Measurements from ENCODE around the gene RRAGD. TPM values are rescaled to one million over a fixed set of nuclear protein-coding genes. Genes with fewer than 3 reads are reported as not detected.
"Not testable (repeated sequence)": the region's sequence is repeated elsewhere in the genome, so short reads cannot be mapped to it uniquely, and the experiment has no call there.

RRAGD gene
- total RNA-seq, 2 experiments from 2014 or later = 9.0 to 10.2 TPM

GRCh38 chr6:89398762-89399525 lies 13.1 kb downstream of the RRAGD start:
- Mint-ChIP-seq H3K36me3 (ENCODE audit: low read depth) (no peaks in the 10 kb centered on the region), H3K4me1 (ENCODE audit: low read depth) (no peaks in the 10 kb centered on the region), H3K9me3 (no peaks in the 10 kb centered on the region), H3K4me3 (no peak overlapping the region), H3K27ac (no peak overlapping the region), H3K27me3 (no peaks in the 10 kb centered on the region)
- Histone ChIP-seq H3K4me1 (ENCODE audit: insufficient read depth, low read length) (no peaks in the 10 kb centered on the region), H3K36me3 (ENCODE audit: insufficient read depth, low read length) (no peaks in the 10 kb centered on the region), H3K27me3 (ENCODE audit: control insufficient read depth in 1 of 2, insufficient read depth in 2 of 2, low read length in 2 of 2) (no peaks in the 10 kb centered on the region), H3K9me3 (ENCODE audit: control insufficient read depth in 1 of 2, insufficient read depth in 1 of 2, low read length in 2 of 2) (no peaks in the 10 kb centered on the region), H3K4me3 (ENCODE audit: low read length) (no peak overlapping the region), H3K27ac (ENCODE audit: low read depth in 1 of 2, low read length in 2 of 2) (no peak overlapping the region)
- ChIA-PET POLR2A (no interaction called here), CTCF (interaction anchor here (1.7 kb wide), 1 partner anchor 27 kb away, joined by 5 read pairs; no protein-coding TSS in a partner anchor)
- intact Hi-C loops (cut with DNase I, micrococcal nuclease) = no loop called here
- ATAC-seq (ENCODE audit: poor library complexity) (no peak), DNase-seq (no peak)
- TF ChIP-seq CTCF (IDR thresholded peaks at IDR 0.05) = no peak

GRCh38 chr6:89397884-89398283 lies 14.2 kb downstream of the RRAGD start:
- intact Hi-C loops (cut with DNase I, micrococcal nuclease); H3K4me3 Mint-ChIP-seq; H3K4me3 ChIP-seq (ENCODE audit: low read length); H3K27ac ChIP-seq (ENCODE audit: low read depth in 1 of 2, low read length in 2 of 2); H3K9me3 ChIP-seq (ENCODE audit: control insufficient read depth in 1 of 2, insufficient read depth in 1 of 2, low read length in 2 of 2); H3K27me3 Mint-ChIP-seq; POLR2A ChIA-PET; H3K27ac Mint-ChIP-seq; H3K36me3 Mint-ChIP-seq (ENCODE audit: low read depth); ATAC-seq (ENCODE audit: poor library complexity); H3K27me3 ChIP-seq (ENCODE audit: control insufficient read depth in 1 of 2, insufficient read depth in 2 of 2, low read length in 2 of 2); H3K4me1 ChIP-seq (ENCODE audit: insufficient read depth, low read length); DNase-seq; H3K4me1 Mint-ChIP-seq (ENCODE audit: low read depth); H3K36me3 ChIP-seq (ENCODE audit: insufficient read depth, low read length); H3K9me3 Mint-ChIP-seq: not testable (repeated sequence)
- CTCF ChIA-PET = interaction anchor here (1.7 kb wide), 1 partner anchor 26 kb away, joined by 5 read pairs; no protein-coding TSS in a partner anchor

- no peak for ATAC-seq (ENCODE audit: poor library complexity)
- no peak for TF ChIP-seq CTCF (IDR thresholded peaks at IDR 0.05)
- Histone ChIP-seq H3K4me1 (ENCODE audit: insufficient read depth, low read length) (no peaks in the 10 kb centered on the region), H3K4me3 (ENCODE audit: low read length) (no peak overlapping the region), H3K36me3 (ENCODE audit: insufficient read depth, low read length) (no peaks in the 10 kb centered on the region), H3K27me3 (ENCODE audit: control insufficient read depth in 1 of 2, insufficient read depth in 2 of 2, low read length in 2 of 2) (no peaks in the 10 kb centered on the region), H3K9me3 (ENCODE audit: control insufficient read depth in 1 of 2, insufficient read depth in 1 of 2, low read length in 2 of 2) (peaks cover 4% of the 10 kb centered on the region in 2 experiments), H3K27ac (ENCODE audit: low read depth in 1 of 2, low read length in 2 of 2) (no peak overlapping the region)
- Mint-ChIP-seq H3K9me3 (peaks cover 9% of the 10 kb centered on the region), H3K27ac (no peak overlapping the region), H3K27me3 (no peaks in the 10 kb centered on the region), H3K4me1 (ENCODE audit: low read depth) (no peaks in the 10 kb centered on the region), H3K36me3 (ENCODE audit: low read depth) (no peaks in the 10 kb centered on the region), H3K4me3 (no peak overlapping the region)
- no peak for DNase-seq
- CTCF ChIA-PET = no interaction called here
- POLR2A ChIA-PET = no interaction called here
- intact Hi-C loops (cut with DNase I, micrococcal nuclease) = no loop called here
Measured at GRCh38 chr6:89393659-89394058, 18.4 kb downstream of the RRAGD start.

GRCh38 chr6:89392823-89393222 lies 19.2 kb downstream of the RRAGD start:
- no peak overlapping the region for H3K4me3 Mint-ChIP-seq
- DNase-seq = no peak
- POLR2A ChIA-PET = no interaction called here
- intact Hi-C loops (cut with DNase I, micrococcal nuclease) = no loop called here
- Histone ChIP-seq H3K27me3 (ENCODE audit: control insufficient read depth in 1 of 2, insufficient read depth in 2 of 2, low read length in 2 of 2) (no peaks in the 10 kb centered on the region), H3K9me3 (ENCODE audit: control insufficient read depth in 1 of 2, insufficient read depth in 1 of 2, low read length in 2 of 2) (peaks cover 4% of the 10 kb centered on the region in 2 experiments), H3K4me1 (ENCODE audit: insufficient read depth, low read length) (no peaks in the 10 kb centered on the region), H3K27ac (ENCODE audit: low read depth in 1 of 2, low read length in 2 of 2) (no peak overlapping the region), H3K36me3 (ENCODE audit: insufficient read depth, low read length) (no peaks in the 10 kb centered on the region), H3K4me3 (ENCODE audit: low read length) (no peak overlapping the region)
- no peak overlapping the region for H3K27ac Mint-ChIP-seq
- no peaks in the 10 kb centered on the region for H3K27me3 Mint-ChIP-seq
- CTCF ChIA-PET = no interaction called here
- H3K4me1 Mint-ChIP-seq (ENCODE audit: low read depth) = no peaks in the 10 kb centered on the region
- no peak for TF ChIP-seq CTCF (IDR thresholded peaks at IDR 0.05)
- no peaks in the 10 kb centered on the region for H3K36me3 Mint-ChIP-seq (ENCODE audit: low read depth)
- ATAC-seq (ENCODE audit: poor library complexity) = no peak
- peaks cover 9% of the 10 kb centered on the region for H3K9me3 Mint-ChIP-seq
